ENCODE results near the gene CCDC40.

DNA sequence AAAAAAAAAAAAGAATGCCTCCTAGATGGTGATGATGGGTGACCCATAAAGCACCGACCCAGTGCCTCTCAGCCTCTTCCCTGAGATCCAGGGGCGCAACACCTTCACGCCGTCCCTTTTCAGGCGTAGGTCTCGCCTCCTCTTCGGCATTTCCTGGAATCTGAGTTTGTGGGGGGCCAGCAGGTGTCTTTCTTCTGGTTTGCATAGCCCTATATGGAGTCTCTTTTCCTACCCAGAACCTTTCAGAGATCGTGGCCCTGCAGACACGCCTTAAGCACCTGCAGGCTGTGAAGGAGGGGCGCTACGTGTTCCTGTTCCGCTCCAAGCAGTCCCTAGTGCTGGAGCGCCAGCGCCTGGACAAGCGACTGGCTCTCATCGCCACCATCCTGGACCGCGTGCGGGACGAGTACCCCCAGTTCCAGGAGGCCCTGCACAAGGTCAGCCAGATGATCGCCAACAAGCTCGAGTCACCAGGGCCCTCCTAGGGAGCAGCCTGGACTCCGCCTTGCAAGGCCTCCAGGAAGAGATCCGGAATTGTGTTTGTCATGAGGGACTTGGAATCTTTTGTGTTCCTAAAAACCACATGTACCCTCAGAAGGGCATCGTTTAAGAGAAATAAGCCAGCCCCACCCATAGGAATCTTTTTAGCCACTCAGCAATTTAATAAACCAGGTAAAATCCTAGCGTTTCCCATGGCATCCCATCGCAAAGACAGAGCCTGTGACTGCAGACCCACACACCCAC is 63.0 kb downstream of the CCDC40 start:
- TF ChIP-seq POLR2A (IDR thresholded peaks at IDR 0.05; ENCODE audit: low read depth, low read length) = no peak
- TF ChIP-seq NKRF (conservative IDR thresholded peaks at IDR 0.05) = no peak
- no peak for TF ChIP-seq POLR2AphosphoS2 (IDR thresholded peaks at IDR 0.05; ENCODE audit: low read depth, low read length)
- no peak for TF ChIP-seq SKIL (IDR thresholded peaks at IDR 0.05; ENCODE audit: low read depth, poor library complexity, severe bottlenecking)
- no peak for TF ChIP-seq CTCF (IDR thresholded peaks at IDR 0.05 in 2 of 3, conservative IDR thresholded peaks at IDR 0.05 in 1 of 3; ENCODE audit: control insufficient read depth in 2 of 3, extremely low read depth in 1 of 3, insufficient read depth in 1 of 3, low read depth in 3 of 3, low read length in 3 of 3)
- no peak for TF ChIP-seq YBX1 (IDR thresholded peaks at IDR 0.05)
- no peak for TF ChIP-seq SP1 (IDR thresholded peaks at IDR 0.05; ENCODE audit: low read depth, low read length)
- no peak for TF ChIP-seq MAX (IDR thresholded peaks at IDR 0.05; ENCODE audit: low read depth, low read length)
- no peak for TF ChIP-seq USF1 (IDR thresholded peaks at IDR 0.05; ENCODE audit: borderline replicate concordance, extremely low read length, insufficient read depth, low read depth, low read length)
- TF ChIP-seq GABPA (IDR thresholded peaks at IDR 0.05; ENCODE audit: low read depth) = no peak
- no peak for TF ChIP-seq ZNF24 (IDR thresholded peaks at IDR 0.05)
- TF ChIP-seq, protein P1, sequence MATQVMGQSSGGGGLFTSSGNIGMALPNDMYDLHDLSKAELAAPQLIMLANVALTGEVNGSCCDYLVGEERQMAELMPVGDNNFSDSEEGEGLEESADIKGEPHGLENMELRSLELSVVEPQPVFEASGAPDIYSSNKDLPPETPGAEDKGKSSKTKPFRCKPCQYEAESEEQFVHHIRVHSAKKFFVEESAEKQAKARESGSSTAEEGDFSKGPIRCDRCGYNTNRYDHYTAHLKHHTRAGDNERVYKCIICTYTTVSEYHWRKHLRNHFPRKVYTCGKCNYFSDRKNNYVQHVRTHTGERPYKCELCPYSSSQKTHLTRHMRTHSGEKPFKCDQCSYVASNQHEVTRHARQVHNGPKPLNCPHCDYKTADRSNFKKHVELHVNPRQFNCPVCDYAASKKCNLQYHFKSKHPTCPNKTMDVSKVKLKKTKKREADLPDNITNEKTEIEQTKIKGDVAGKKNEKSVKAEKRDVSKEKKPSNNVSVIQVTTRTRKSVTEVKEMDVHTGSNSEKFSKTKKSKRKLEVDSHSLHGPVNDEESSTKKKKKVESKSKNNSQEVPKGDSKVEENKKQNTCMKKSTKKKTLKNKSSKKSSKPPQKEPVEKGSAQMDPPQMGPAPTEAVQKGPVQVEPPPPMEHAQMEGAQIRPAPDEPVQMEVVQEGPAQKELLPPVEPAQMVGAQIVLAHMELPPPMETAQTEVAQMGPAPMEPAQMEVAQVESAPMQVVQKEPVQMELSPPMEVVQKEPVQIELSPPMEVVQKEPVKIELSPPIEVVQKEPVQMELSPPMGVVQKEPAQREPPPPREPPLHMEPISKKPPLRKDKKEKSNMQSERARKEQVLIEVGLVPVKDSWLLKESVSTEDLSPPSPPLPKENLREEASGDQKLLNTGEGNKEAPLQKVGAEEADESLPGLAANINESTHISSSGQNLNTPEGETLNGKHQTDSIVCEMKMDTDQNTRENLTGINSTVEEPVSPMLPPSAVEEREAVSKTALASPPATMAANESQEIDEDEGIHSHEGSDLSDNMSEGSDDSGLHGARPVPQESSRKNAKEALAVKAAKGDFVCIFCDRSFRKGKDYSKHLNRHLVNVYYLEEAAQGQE (IDR thresholded peaks at IDR 0.05; ENCODE audit: low read depth, low read length) = no peak
- TF ChIP-seq EED (IDR thresholded peaks at IDR 0.05; ENCODE audit: low read depth) = no peak
- no peak for TF ChIP-seq CEBPB (IDR thresholded peaks at IDR 0.05; ENCODE audit: borderline replicate concordance in 1 of 2, low read depth in 2 of 2, low read length in 2 of 2)
